Renal cortex interstitium (tissue), 11 donors: ENCODE data around the gene UBTD1. TPM values are rescaled to one million over a fixed set of nuclear protein-coding genes. Genes with fewer than 3 reads are reported as not detected.
"Not testable (repeated sequence)": the region's sequence is repeated elsewhere in the genome, so short reads cannot be mapped to it uniquely, and the experiment has no call there.

Experiments used
- DNase-seq, 11 donors: peaks; one replicate each; pipeline ENCODE4 v3.0.0-alpha.2; 2013; ENCODE audit warnings: low read depth in 9 of 11, low spot score in 4 of 11; ENCODE audit errors: extremely low read depth in 1 of 11
- polyA plus RNA-seq, 3 donors: library from polyadenylated mRNA; unstranded; fragments of 120-200 nt; gene quantifications; one replicate each; pipeline ENCODE4 v1.2.1, GENCODE V29; 2013; ENCODE audit not compliant: insufficient read length in 3 of 3

Gene UBTD1
- polyA plus RNA-seq, 3 donors: 6.8 to 11.7 (median 9.8) TPM

- no peak for DNase-seq
Measured at GRCh38 chr10:97570789-97571471, 72.2 kb downstream of the UBTD1 start.

- DNase-seq: no peak
Measured at GRCh38 chr10:97571622-97572021, 72.9 kb downstream of the UBTD1 start.

GRCh38 chr10:97572214-97572989 is 73.7 kb downstream of the UBTD1 start, which contains the start of gene ANKRD2:
Gene ANKRD2 (plus strand): TSS chr10:97572779. CDS start chr10:97572789, 10 bp downstream.
- DNase-seq: peak in 6 of 11 donors; percentile 54 to 69 (median 58)

- no peak for DNase-seq
Measured at GRCh38 chr10:97573021-97573420, 74.3 kb downstream of the UBTD1 start.

GRCh38 chr10:97573672-97574071 is 74.9 kb downstream of the UBTD1 start:
- no peak for DNase-seq

GRCh38 chr10:97574374-97575126 is 75.8 kb downstream of the UBTD1 start:
- DNase-seq: peak in 8 of 11 donors; percentile 31 to 86 (median 70)

- DNase-seq: no peak
Measured at GRCh38 chr10:97575127-97575668, 76.5 kb downstream of the UBTD1 start.

- DNase-seq: not testable (repeated sequence)
Measured at GRCh38 chr10:97576487-97576886, 77.8 kb downstream of the UBTD1 start.

- no peak for DNase-seq
Measured at GRCh38 chr10:97577701-97578100, 79.0 kb downstream of the UBTD1 start.

GRCh38 chr10:97578171-97578844 is 79.6 kb downstream of the UBTD1 start:
- DNase-seq: no peak

- no peak for DNase-seq
Measured at GRCh38 chr10:97580421-97581367, 82.0 kb downstream of the UBTD1 start.

- no peak for DNase-seq
Measured at GRCh38 chr10:97582169-97582568, 83.4 kb downstream of the UBTD1 start.

GRCh38 chr10:97583476-97583875 is 84.8 kb downstream of the UBTD1 start:
- DNase-seq: no peak

GRCh38 chr10:97584060-97584797 is 85.5 kb downstream of the UBTD1 start, which contains the start of gene HOGA1:
Gene HOGA1 (plus strand): TSS chr10:97584389. CDS start chr10:97584704, 315 bp downstream.
- DNase-seq: peak in 8 of 11 donors; percentile 25 to 57 (median 46)

- no peak for DNase-seq
Measured at GRCh38 chr10:97584798-97585438, 86.2 kb downstream of the UBTD1 start.

- DNase-seq: no peak
Measured at GRCh38 chr10:97585439-97585811, 86.7 kb downstream of the UBTD1 start.

- no peak for DNase-seq
Measured at GRCh38 chr10:97587183-97587582, 88.5 kb downstream of the UBTD1 start.
